WTC11 (cell line): Measurements from ENCODE around the gene SPOCK1. TPM values are rescaled to one million over a fixed set of nuclear protein-coding genes. Genes with fewer than 3 reads are reported as not detected.

ENCODE experiments used
- ATAC-seq: fragments of 200-7000 bp; cut with Tn5 transposase; 2 replicates; pipeline ENCODE4 v1.10.0; 2021; ENCODE audit warnings: mild to moderate bottlenecking, moderate library complexity
- CTCF ChIA-PET: fragments of 300-600 bp; sonication (Branson Sonifier 250); formaldehyde crosslinking; loops from one replicate; lab custom pipeline; 2021; ENCODE audit warnings: antibody characterized with exemption; lab: Charles Lee
- POLR2A ChIA-PET: fragments of 350-600 bp; sonication (Branson Sonifier 250); formaldehyde crosslinking; loops from one replicate; lab custom pipeline; 2021; ENCODE audit warnings: antibody characterized with exemption; lab: Charles Lee
- DNase-seq: peaks from one replicate; pipeline ENCODE4 v3.0.0; 2021; ENCODE audit warnings: low spot score
- H3K27ac Mint-ChIP-seq: 2 replicates; pipeline ENCODE4 v1.8.0; 2021; ENCODE audit warnings: mixed read lengths
- H3K27me3 Mint-ChIP-seq: 2 replicates; pipeline ENCODE4 v1.8.0; 2021; ENCODE audit warnings: low read depth, mild to moderate bottlenecking, moderate library complexity, mixed read lengths
- H3K36me3 Mint-ChIP-seq: 2 replicates; pipeline ENCODE4 v1.8.0; 2021; ENCODE audit warnings: mixed read lengths
- H3K4me1 Mint-ChIP-seq: 2 replicates; pipeline ENCODE4 v1.8.0; 2022; ENCODE audit warnings: mixed read lengths
- H3K4me3 Mint-ChIP-seq: 2 replicates; pipeline ENCODE4 v1.8.0; 2021; ENCODE audit warnings: mild to moderate bottlenecking, moderate library complexity, mixed read lengths
- H3K9me3 Mint-ChIP-seq: 2 replicates; pipeline ENCODE4 v1.8.0; 2021; ENCODE audit warnings: mixed read lengths
- EMX1 ChIP-seq: fragments of 250-450 bp; sonication (Bioruptor Pico); IDR thresholded peaks from 2 replicates; pipeline ENCODE4 v1.8.0; 2021; ENCODE audit warnings: mild to moderate bottlenecking
- ETV6 ChIP-seq: sonication (generic); formaldehyde crosslinking; IDR thresholded peaks from 2 replicates; pipeline ENCODE4 v1.8.1; 2022; ENCODE audit warnings: mild to moderate bottlenecking, missing genetic modification reagents
- FOXJ3 ChIP-seq: sonication (generic); formaldehyde crosslinking; IDR thresholded peaks from 2 replicates; pipeline ENCODE4 v1.9.0; 2021; ENCODE audit warnings: missing genetic modification reagents, mild to moderate bottlenecking, borderline replicate concordance
- FOXP4 ChIP-seq: sonication (generic); formaldehyde crosslinking; IDR thresholded peaks from 2 replicates; pipeline ENCODE4 v1.8.0; 2022; ENCODE audit warnings: mild to moderate bottlenecking, missing genetic modification reagents
- GABPB1 ChIP-seq: sonication (generic); formaldehyde crosslinking; IDR thresholded peaks from 2 replicates; pipeline ENCODE4 v1.8.1; 2023; ENCODE audit warnings: mild to moderate bottlenecking, missing genetic modification reagents
- GRHL2 ChIP-seq: fragments of 250-450 bp; sonication (Bioruptor Pico); IDR thresholded peaks from 2 replicates; pipeline ENCODE4 v1.8.0; 2022; ENCODE audit warnings: mild to moderate bottlenecking, moderate library complexity; ENCODE audit not compliant: insufficient replicate concordance, severe bottlenecking
- JUN ChIP-seq: sonication (generic); formaldehyde crosslinking; IDR thresholded peaks from 2 replicates; pipeline ENCODE4 v1.8.0; 2023; ENCODE audit warnings: mild to moderate bottlenecking, missing genetic modification reagents
- MAX ChIP-seq: sonication (generic); formaldehyde crosslinking; IDR thresholded peaks from 2 replicates; pipeline ENCODE4 v1.8.0; 2022; ENCODE audit warnings: mild to moderate bottlenecking, missing genetic modification reagents
- MYBL2 ChIP-seq: sonication (generic); formaldehyde crosslinking; IDR thresholded peaks from 2 replicates; pipeline ENCODE4 v1.8.1; 2023; ENCODE audit warnings: mild to moderate bottlenecking, moderate library complexity, missing genetic modification reagents
- OVOL2 ChIP-seq: fragments of 250-450 bp; sonication (Bioruptor Pico); IDR thresholded peaks from 2 replicates; pipeline ENCODE4 v1.9.0; 2021; ENCODE audit warnings: mild to moderate bottlenecking, borderline replicate concordance
- RELA ChIP-seq: sonication (generic); formaldehyde crosslinking; IDR thresholded peaks from 2 replicates; pipeline ENCODE4 v1.8.1; 2022; ENCODE audit warnings: missing genetic modification reagents, mild to moderate bottlenecking, borderline replicate concordance
- RORB ChIP-seq: fragments of 250-450 bp; sonication (Bioruptor Pico); IDR thresholded peaks from 2 replicates; pipeline ENCODE4 v1.9.0; 2021; ENCODE audit warnings: mild to moderate bottlenecking
- TCF7 ChIP-seq: sonication (generic); formaldehyde crosslinking; IDR thresholded peaks from 2 replicates; pipeline ENCODE4 v1.8.0; 2022; ENCODE audit warnings: mild to moderate bottlenecking, low read depth, missing genetic modification reagents, moderate library complexity
- USF1 ChIP-seq: sonication (generic); formaldehyde crosslinking; IDR thresholded peaks from 2 replicates; pipeline ENCODE4 v1.8.0; 2022; ENCODE audit warnings: mild to moderate bottlenecking, missing genetic modification reagents
- USF2 ChIP-seq: sonication (generic); formaldehyde crosslinking; IDR thresholded peaks from 2 replicates; pipeline ENCODE4 v1.8.1; 2023; ENCODE audit warnings: mild to moderate bottlenecking, missing genetic modification reagents, moderate library complexity
- ZBTB21 ChIP-seq: sonication (generic); formaldehyde crosslinking; IDR thresholded peaks from 2 replicates; pipeline ENCODE4 v1.8.1; 2023; ENCODE audit warnings: mild to moderate bottlenecking, missing genetic modification reagents, borderline replicate concordance
- ZNF232 ChIP-seq: sonication (generic); formaldehyde crosslinking; IDR thresholded peaks from 2 replicates; pipeline ENCODE4 v1.8.0; 2022; ENCODE audit warnings: mild to moderate bottlenecking, missing genetic modification reagents
- ZNF317 ChIP-seq: sonication (generic); formaldehyde crosslinking; IDR thresholded peaks from 2 replicates; pipeline ENCODE4 v1.8.1; 2023; ENCODE audit warnings: low read depth, mild to moderate bottlenecking, moderate library complexity, missing genetic modification reagents, borderline replicate concordance
- total RNA-seq: library from RNA; stranded (reverse); gene quantifications from 3 replicates; pipeline ENCODE4 v1.2.3, GENCODE V29; 2021
- TF ChIP-seq, protein P1 (sequence below): sonication (generic); formaldehyde crosslinking; IDR thresholded peaks from 2 replicates; pipeline ENCODE4 v1.8.1; 2022; ENCODE audit warnings: mild to moderate bottlenecking, moderate library complexity, missing genetic modification reagents
- TF ChIP-seq, protein P2 (sequence below): fragments of 250-450 bp; sonication (Bioruptor Pico); IDR thresholded peaks from 2 replicates; pipeline ENCODE4 v1.9.0; 2021; ENCODE audit warnings: mild to moderate bottlenecking
- TF ChIP-seq, protein P3 (sequence below): fragments of 250-450 bp; sonication (Bioruptor Pico); IDR thresholded peaks from 2 replicates; pipeline ENCODE4 v2.1.2; 2022; ENCODE audit warnings: mild to moderate bottlenecking, moderate library complexity
- TF ChIP-seq, protein P4 (sequence below): sonication (generic); formaldehyde crosslinking; conservative IDR thresholded peaks from 2 replicates; pipeline ENCODE4 v1.8.1; 2022; ENCODE audit warnings: mild to moderate bottlenecking, missing genetic modification reagents
- TF ChIP-seq, protein P5 (sequence below): sonication (generic); formaldehyde crosslinking; IDR thresholded peaks from 2 replicates; pipeline ENCODE4 v1.8.1; 2022; ENCODE audit warnings: mild to moderate bottlenecking, missing genetic modification reagents, moderate library complexity, borderline replicate concordance

SPOCK1 gene
- total RNA-seq, 1 experiment from 2014 or later: 15.2 TPM

GRCh38 chr5:137113939-137114338, 385.2 kb downstream of the SPOCK1 start:
- Mint-ChIP-seq H3K4me3 (no peak overlapping the region), H3K27ac (no peak overlapping the region), H3K4me1 (no peaks in the 10 kb centered on the region), H3K27me3 (peaks cover 3% of the 10 kb centered on the region; the same call in 1 of the 2 replicates), H3K36me3 (no peaks in the 10 kb centered on the region), H3K9me3 (0 out of 2 replicates have a peak, but pooled peaks cover 4% of the 10 kb centered on the region)
- ChIA-PET POLR2A (no interaction called here), CTCF (interaction anchor here (0.9 kb wide), 1 partner anchor 39 kb away, joined by 3 read pairs; no protein-coding TSS in a partner anchor)
- TF ChIP-seq RELA: no peak
- TF ChIP-seq GRHL2 (CRISPR knock-in tag): no peak
- TF ChIP-seq ZNF317 (CRISPR knock-in tag): no peak
- TF ChIP-seq TCF7: no peak
- TF ChIP-seq ZNF232 (CRISPR knock-in tag): no peak
- no peak for TF ChIP-seq RORB (CRISPR knock-in tag)
- TF ChIP-seq GABPB1: no peak
- no peak for TF ChIP-seq FOXP4 (CRISPR knock-in tag)
- no peak for TF ChIP-seq USF2 (CRISPR knock-in tag)
- TF ChIP-seq, protein P1, sequence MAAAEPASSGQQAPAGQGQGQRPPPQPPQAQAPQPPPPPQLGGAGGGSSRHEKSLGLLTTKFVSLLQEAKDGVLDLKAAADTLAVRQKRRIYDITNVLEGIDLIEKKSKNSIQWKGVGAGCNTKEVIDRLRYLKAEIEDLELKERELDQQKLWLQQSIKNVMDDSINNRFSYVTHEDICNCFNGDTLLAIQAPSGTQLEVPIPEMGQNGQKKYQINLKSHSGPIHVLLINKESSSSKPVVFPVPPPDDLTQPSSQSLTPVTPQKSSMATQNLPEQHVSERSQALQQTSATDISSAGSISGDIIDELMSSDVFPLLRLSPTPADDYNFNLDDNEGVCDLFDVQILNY (CRISPR knock-in tag): no peak
- TF ChIP-seq, protein P2, sequence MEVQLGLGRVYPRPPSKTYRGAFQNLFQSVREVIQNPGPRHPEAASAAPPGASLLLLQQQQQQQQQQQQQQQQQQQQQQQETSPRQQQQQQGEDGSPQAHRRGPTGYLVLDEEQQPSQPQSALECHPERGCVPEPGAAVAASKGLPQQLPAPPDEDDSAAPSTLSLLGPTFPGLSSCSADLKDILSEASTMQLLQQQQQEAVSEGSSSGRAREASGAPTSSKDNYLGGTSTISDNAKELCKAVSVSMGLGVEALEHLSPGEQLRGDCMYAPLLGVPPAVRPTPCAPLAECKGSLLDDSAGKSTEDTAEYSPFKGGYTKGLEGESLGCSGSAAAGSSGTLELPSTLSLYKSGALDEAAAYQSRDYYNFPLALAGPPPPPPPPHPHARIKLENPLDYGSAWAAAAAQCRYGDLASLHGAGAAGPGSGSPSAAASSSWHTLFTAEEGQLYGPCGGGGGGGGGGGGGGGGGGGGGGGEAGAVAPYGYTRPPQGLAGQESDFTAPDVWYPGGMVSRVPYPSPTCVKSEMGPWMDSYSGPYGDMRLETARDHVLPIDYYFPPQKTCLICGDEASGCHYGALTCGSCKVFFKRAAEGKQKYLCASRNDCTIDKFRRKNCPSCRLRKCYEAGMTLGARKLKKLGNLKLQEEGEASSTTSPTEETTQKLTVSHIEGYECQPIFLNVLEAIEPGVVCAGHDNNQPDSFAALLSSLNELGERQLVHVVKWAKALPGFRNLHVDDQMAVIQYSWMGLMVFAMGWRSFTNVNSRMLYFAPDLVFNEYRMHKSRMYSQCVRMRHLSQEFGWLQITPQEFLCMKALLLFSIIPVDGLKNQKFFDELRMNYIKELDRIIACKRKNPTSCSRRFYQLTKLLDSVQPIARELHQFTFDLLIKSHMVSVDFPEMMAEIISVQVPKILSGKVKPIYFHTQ: no peak
- TF ChIP-seq ETV6 (CRISPR knock-in tag): no peak
- TF ChIP-seq EMX1: no peak
- no peak for TF ChIP-seq USF1 (CRISPR knock-in tag)
- TF ChIP-seq JUN: no peak
- DNase-seq (no peak), ATAC-seq (no peak)

DNA sequence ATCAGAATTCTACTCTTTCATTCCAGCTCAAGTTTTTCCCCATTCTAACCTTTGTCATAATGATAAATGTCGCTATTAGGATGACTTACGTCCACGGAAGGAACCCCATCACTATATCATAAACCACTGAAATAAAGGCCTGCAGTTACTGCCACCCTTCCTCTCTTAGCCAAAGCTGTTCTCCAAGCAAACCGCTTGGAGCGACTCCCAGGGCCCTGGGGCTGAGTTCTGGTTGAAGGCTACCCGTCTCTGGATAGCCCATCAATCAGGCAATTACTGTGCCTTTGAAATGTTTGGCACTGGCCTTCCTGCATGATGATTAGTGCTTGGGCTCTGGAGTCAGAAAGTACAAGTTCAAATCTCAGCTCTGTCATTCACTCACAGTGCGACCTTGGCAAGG, 386.0 kb downstream of the SPOCK1 start:
- DNase-seq (no peak), ATAC-seq (no peak)
- H3K27me3 Mint-ChIP-seq: peaks cover 3% of the 10 kb centered on the region; the same call in 1 of the 2 replicates
- no peak overlapping the region for H3K27ac Mint-ChIP-seq
- ChIA-PET POLR2A (no interaction called here), CTCF (interaction anchor here (1.8 kb wide), 1 partner anchor 38 kb away, joined by 8 read pairs; no protein-coding TSS in a partner anchor)
- no peak overlapping the region for H3K4me3 Mint-ChIP-seq
- 0 out of 2 replicates have a peak, but pooled peaks cover 4% of the 10 kb centered on the region for H3K9me3 Mint-ChIP-seq
- no peaks in the 10 kb centered on the region for H3K4me1 Mint-ChIP-seq
- no peaks in the 10 kb centered on the region for H3K36me3 Mint-ChIP-seq
- no peak for TF ChIP-seq OVOL2 (CRISPR knock-in tag)
- TF ChIP-seq, protein P3, sequence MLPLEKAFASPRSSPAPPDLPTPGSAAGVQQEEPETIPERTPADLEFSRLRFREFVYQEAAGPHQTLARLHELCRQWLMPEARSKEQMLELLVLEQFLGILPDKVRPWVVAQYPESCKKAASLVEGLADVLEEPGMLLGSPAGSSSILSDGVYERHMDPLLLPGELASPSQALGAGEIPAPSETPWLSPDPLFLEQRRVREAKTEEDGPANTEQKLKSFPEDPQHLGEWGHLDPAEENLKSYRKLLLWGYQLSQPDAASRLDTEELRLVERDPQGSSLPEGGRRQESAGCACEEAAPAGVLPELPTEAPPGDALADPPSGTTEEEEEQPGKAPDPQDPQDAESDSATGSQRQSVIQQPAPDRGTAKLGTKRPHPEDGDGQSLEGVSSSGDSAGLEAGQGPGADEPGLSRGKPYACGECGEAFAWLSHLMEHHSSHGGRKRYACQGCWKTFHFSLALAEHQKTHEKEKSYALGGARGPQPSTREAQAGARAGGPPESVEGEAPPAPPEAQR (CRISPR knock-in tag): no peak
- TF ChIP-seq MYBL2 (CRISPR knock-in tag): no peak
- no peak for TF ChIP-seq ZBTB21 (CRISPR knock-in tag)
- no peak for TF ChIP-seq FOXJ3 (CRISPR knock-in tag)
- TF ChIP-seq, protein P4, sequence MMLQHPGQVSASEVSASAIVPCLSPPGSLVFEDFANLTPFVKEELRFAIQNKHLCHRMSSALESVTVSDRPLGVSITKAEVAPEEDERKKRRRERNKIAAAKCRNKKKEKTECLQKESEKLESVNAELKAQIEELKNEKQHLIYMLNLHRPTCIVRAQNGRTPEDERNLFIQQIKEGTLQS (CRISPR knock-in tag): no peak
- TF ChIP-seq, protein P5, sequence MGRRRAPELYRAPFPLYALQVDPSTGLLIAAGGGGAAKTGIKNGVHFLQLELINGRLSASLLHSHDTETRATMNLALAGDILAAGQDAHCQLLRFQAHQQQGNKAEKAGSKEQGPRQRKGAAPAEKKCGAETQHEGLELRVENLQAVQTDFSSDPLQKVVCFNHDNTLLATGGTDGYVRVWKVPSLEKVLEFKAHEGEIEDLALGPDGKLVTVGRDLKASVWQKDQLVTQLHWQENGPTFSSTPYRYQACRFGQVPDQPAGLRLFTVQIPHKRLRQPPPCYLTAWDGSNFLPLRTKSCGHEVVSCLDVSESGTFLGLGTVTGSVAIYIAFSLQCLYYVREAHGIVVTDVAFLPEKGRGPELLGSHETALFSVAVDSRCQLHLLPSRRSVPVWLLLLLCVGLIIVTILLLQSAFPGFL (CRISPR knock-in tag): no peak
- no peak for TF ChIP-seq MAX
